IMR-90 (cell line): ENCODE results near the gene ANXA4. TPM values are rescaled to one million over a fixed set of nuclear protein-coding genes. Genes with fewer than 3 reads are reported as not detected.
A peak's percentile ranks its signal among the peaks of the same experiment; 100 is the strongest.

Experiments
- ATAC-seq: fragments of 200-7000 bp; cut with Tn5 transposase; 2 replicates; pipeline ENCODE4 v1.9.1; 2020; ENCODE audit warnings: low read depth, mild to moderate bottlenecking, moderate library complexity
- BruUV-seq: library from RNA; stranded (reverse); fragments of 400-500 nt; replicated peaks from 2 replicates; lab custom pipeline; 2021; lab: Mats Ljungman, UMichigan
- CTCF ChIA-PET: fragments of 300-600 bp; formaldehyde crosslinking; extraction: SDS; loops from one replicate; lab custom pipeline; 2021; ENCODE audit warnings: antibody characterized with exemption; lab: Yijun Ruan, JAX
- POLR2A ChIA-PET: fragments of 300-600 bp; sonication (Branson Sonifier 250); formaldehyde crosslinking; loops from one replicate; lab custom pipeline; 2022; ENCODE audit warnings: antibody characterized with exemption; ENCODE audit not compliant: unreplicated experiment; lab: Charles Lee
- DNase-seq: peaks from one replicate; pipeline ENCODE4 v3.0.0; 2013
- H2AFZ ChIP-seq: replicated peaks from 2 replicates; pipeline ENCODE3; 2013; ENCODE audit warnings: low read length, mild to moderate bottlenecking; ENCODE audit not compliant: poor library complexity
- H2AK5ac ChIP-seq: 2 replicates; pipeline ENCODE4 v1.6.1; 2013; ENCODE audit warnings: low read depth, low read length, inconsistent platforms
- H2AK9ac ChIP-seq: replicated peaks from 2 replicates; pipeline ENCODE3; 2013; ENCODE audit warnings: mild to moderate bottlenecking, low read depth, low read length, moderate library complexity; ENCODE audit not compliant: poor library complexity
- H2BK120ac ChIP-seq: 2 replicates; pipeline ENCODE4 v1.6.1; 2013; ENCODE audit warnings: low read depth, low read length, inconsistent platforms
- H2BK15ac ChIP-seq: 3 replicates; pipeline ENCODE4 v1.6.1; 2013; ENCODE audit warnings: low read depth, low read length, inconsistent platforms
- H2BK20ac ChIP-seq: 2 replicates; pipeline ENCODE4 v1.6.1; 2013; ENCODE audit warnings: low read depth, mild to moderate bottlenecking, inconsistent platforms, low read length, moderate library complexity
- H2BK5ac ChIP-seq: 2 replicates; pipeline ENCODE4 v1.6.1; 2013; ENCODE audit warnings: mild to moderate bottlenecking, low read depth, low read length, inconsistent platforms; ENCODE audit not compliant: poor library complexity, severe bottlenecking
- H3K14ac ChIP-seq: replicated peaks from 2 replicates; pipeline ENCODE4 v1.6.1; 2013; ENCODE audit warnings: low read depth, low read length, inconsistent platforms
- H3K18ac ChIP-seq: 2 replicates; pipeline ENCODE4 v1.6.1; 2013; ENCODE audit warnings: low read depth, low read length, control low read depth
- H3K23ac ChIP-seq: 2 replicates; pipeline ENCODE4 v1.6.1; 2013; ENCODE audit warnings: low read depth, low read length, inconsistent platforms
- H3K27ac ChIP-seq: 2 replicates; pipeline ENCODE4 v1.5.1; 2013; ENCODE audit warnings: mild to moderate bottlenecking, control low read depth, low read length; ENCODE audit not compliant: insufficient read depth
- H3K27me3 ChIP-seq: 2 replicates; pipeline ENCODE4 v1.6.1; 2013; ENCODE audit warnings: low read length; ENCODE audit not compliant: control insufficient read depth, insufficient read depth
- H3K36me3 ChIP-seq: 2 replicates; pipeline ENCODE4 v1.6.1; 2013; ENCODE audit warnings: low read length, mixed read lengths; ENCODE audit not compliant: control insufficient read depth, insufficient read depth
- H3K4ac ChIP-seq: 2 replicates; pipeline ENCODE4 v1.6.1; 2013; ENCODE audit warnings: low read depth, low read length, inconsistent platforms
- H3K4me1 ChIP-seq: 2 replicates; pipeline ENCODE4 v1.6.1; 2013; ENCODE audit warnings: low read length, mixed read lengths; ENCODE audit not compliant: control insufficient read depth, insufficient read depth
- H3K4me2 ChIP-seq: 2 replicates; pipeline ENCODE4 v1.6.1; 2013; ENCODE audit warnings: low read depth, mild to moderate bottlenecking, control low read depth, low read length, moderate library complexity
- H3K4me3 ChIP-seq: 2 replicates; pipeline ENCODE4 v1.5.1; 2013; ENCODE audit warnings: low read depth, mild to moderate bottlenecking, control low read depth, low read length, moderate library complexity; ENCODE audit not compliant: insufficient read depth
- H3K56ac ChIP-seq: 2 replicates; pipeline ENCODE4 v1.6.1; 2013; ENCODE audit warnings: low read length, inconsistent platforms; ENCODE audit not compliant: insufficient read depth; ENCODE audit errors: extremely low read depth
- H3K79me1 ChIP-seq, 2 experiments: 2 replicates each; pipeline ENCODE4 v1.6.1; 2013; ENCODE audit warnings: low read length in 2 of 2, inconsistent platforms in 1 of 2, low read depth in 1 of 2
- H3K9ac ChIP-seq: 2 replicates; pipeline ENCODE4 v1.6.1; 2013; ENCODE audit warnings: low read depth, low read length, control low read depth
- H3K9me1 ChIP-seq: 2 replicates; pipeline ENCODE4 v1.6.1; 2013; ENCODE audit warnings: low read length, inconsistent platforms; ENCODE audit not compliant: insufficient read depth
- H3K9me3 ChIP-seq: 2 replicates; pipeline ENCODE4 v1.6.1; 2013; ENCODE audit warnings: low read length; ENCODE audit not compliant: control insufficient read depth, insufficient read depth
- H4K20me1 ChIP-seq: 2 replicates; pipeline ENCODE4 v1.6.1; 2013; ENCODE audit warnings: low read length, inconsistent platforms; ENCODE audit not compliant: insufficient read depth
- H4K5ac ChIP-seq: 2 replicates; pipeline ENCODE4 v1.6.1; 2013; ENCODE audit warnings: mild to moderate bottlenecking, low read depth, low read length, control low read depth
- H4K8ac ChIP-seq, 2 experiments: 2 replicates each; pipeline ENCODE4 v1.6.1; 2013; ENCODE audit warnings: low read depth in 2 of 2, low read length in 2 of 2, control low read depth in 1 of 2, inconsistent platforms in 1 of 2
- H4K91ac ChIP-seq: 2 replicates; pipeline ENCODE4 v1.6.1; 2013; ENCODE audit warnings: low read depth, low read length, inconsistent platforms; ENCODE audit not compliant: insufficient read depth
- BHLHE40 ChIP-seq: fragments of 150-350 bp; IDR thresholded peaks from 2 replicates; pipeline ENCODE4 v1.6.1; 2016; ENCODE audit warnings: mild to moderate bottlenecking, low read depth, low read length
- CHD1 ChIP-seq: IDR thresholded peaks from 2 replicates; pipeline ENCODE4 v1.6.1; 2012; ENCODE audit warnings: low read depth, low read length, improper control_type of control experiment
- FOS ChIP-seq: fragments of 150-350 bp; IDR thresholded peaks from 2 replicates; pipeline ENCODE4 v1.6.1; 2016; ENCODE audit warnings: low read depth, low read length
- MAFK ChIP-seq: IDR thresholded peaks from 2 replicates; pipeline ENCODE4 v1.6.1; 2012; ENCODE audit warnings: low read depth, low read length, improper control_type of control experiment
- MXI1 ChIP-seq: IDR thresholded peaks from 2 replicates; pipeline ENCODE4 v1.6.1; 2012; ENCODE audit warnings: low read depth, mild to moderate bottlenecking, low read length, moderate library complexity, borderline replicate concordance
- NFE2L2 ChIP-seq: fragments of 150-350 bp; IDR thresholded peaks from 2 replicates; pipeline ENCODE4 v1.6.1; 2016; ENCODE audit warnings: low read depth, mild to moderate bottlenecking, low read length
- POLR2A ChIP-seq: IDR thresholded peaks from 2 replicates; pipeline ENCODE4 v1.6.1; 2012; ENCODE audit warnings: mild to moderate bottlenecking, low read depth, low read length
- RAD21 ChIP-seq: IDR thresholded peaks from 2 replicates; pipeline ENCODE4 v1.6.1; 2012; ENCODE audit warnings: low read length, improper control_type of control experiment
- RFX5 ChIP-seq: IDR thresholded peaks from 2 replicates; pipeline ENCODE4 v1.8.0; 2012; ENCODE audit warnings: low read depth, mild to moderate bottlenecking, low read length, moderate library complexity
- WGBS, 2 experiments: methylation state at CpG; one replicate each; pipeline versions ENCODE4 v1.1.5 to v1.1.7; 2013; ENCODE audit warnings: missing lambda C conversion rate in 2 of 2; ENCODE audit not compliant: insufficient read length in 1 of 2; ENCODE audit errors: extremely low coverage in 2 of 2; 5-methylcytosine and 5-hydroxymethylcytosine counted together
- dilution Hi-C: fragments of 300-500 bp; cut with HindIII; formaldehyde crosslinking; loops from one replicate; pipeline ENCODE4 v1.14.3; 2018; ENCODE audit warnings: low sequenced_read_pairs; ENCODE audit not compliant: unreplicated experiment
- in situ Hi-C: fragments of 300-500 bp; cut with MboI; formaldehyde crosslinking; loops from 3 replicates; pipeline ENCODE4 v1.14.3; 2019; ENCODE audit warnings: low sequenced_read_pairs, inconsistent platforms, mixed read lengths
- intact Hi-C: fragments of 100-400 bp; cut with micrococcal nuclease; formaldehyde crosslinking; loops from 2 replicates; pipeline ENCODE4 v1.10.0; 2022
- polyA plus RNA-seq, 3 experiments: library from polyadenylated mRNA; depleted of rRNA; stranded (reverse); fragments of >200 nt; gene quantifications; 2 replicates each; pipeline ENCODE4 v1.2.3, GENCODE V29; 2012; ENCODE audit warnings: low replicate concordance in 1 of 3
- total RNA-seq: library from RNA; depleted of rRNA; stranded (reverse); fragments of >200 nt; gene quantifications from 2 replicates; pipeline ENCODE4 v1.2.3, GENCODE V29; 2012
- TF ChIP-seq, protein P1 (sequence below): conservative IDR thresholded peaks from 2 replicates; pipeline ENCODE4 v1.5.1; 2012; ENCODE audit warnings: mild to moderate bottlenecking, low read depth, low read length, improper control_type of control experiment

ANXA4 gene
- total and polyA plus RNA-seq, 2 of the 4 experiments (the other 2 are of a cell fraction): 22.2 to 72.0 TPM

DNA sequence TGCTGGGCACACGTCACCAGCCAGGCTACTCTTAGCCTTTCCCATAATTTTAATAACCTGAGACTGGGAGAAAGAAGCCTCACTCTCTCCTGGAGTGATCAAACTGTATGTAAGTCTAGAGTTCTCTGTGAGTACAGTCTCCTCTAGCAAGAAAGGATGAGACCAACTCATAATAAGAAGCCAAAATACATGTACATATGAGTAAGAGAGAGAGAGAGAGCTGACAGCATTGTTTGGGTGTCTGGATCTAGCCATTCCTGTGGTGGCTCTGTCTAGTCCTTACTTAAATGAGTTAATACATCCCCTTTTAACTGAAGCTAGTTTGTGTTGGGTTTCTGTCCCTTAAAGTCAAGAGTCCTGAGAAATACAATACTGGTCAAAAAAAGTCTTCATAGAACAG, 26.0 kb upstream of the ANXA4 start:
- Histone ChIP-seq H3K9ac (no peak overlapping the region), H4K20me1 (no peaks in the 10 kb centered on the region), H3K79me1 (0 out of 4 replicates have a peak, but pooled peaks cover 0 to 5% of the 10 kb centered on the region in 2 experiments), H3K36me3 (no peaks in the 10 kb centered on the region), H2BK15ac (0 out of 3 replicates have a peak overlapping the region, but pooled peaks have one; percentile 32), H3K4me3 (no peak overlapping the region), H2AK9ac (no peak overlapping the region), H4K91ac (no peak overlapping the region), H3K4me2 (no peak overlapping the region), H3K4ac (no peak overlapping the region), H2BK5ac (no peak overlapping the region), H3K27ac (no peak overlapping the region), H4K8ac (no peak overlapping the region), H3K9me1 (peaks cover 12% of the 10 kb centered on the region), H3K14ac (no peak overlapping the region; the same call in 1 of the 2 replicates), H3K4me1 (0 out of 2 replicates have a peak, but pooled peaks cover 3% of the 10 kb centered on the region), H2BK120ac (no peak overlapping the region), H3K27me3 (no peaks in the 10 kb centered on the region), H3K9me3 (no peaks in the 10 kb centered on the region), H2AFZ (no peak overlapping the region), H4K5ac (no peak overlapping the region), H3K18ac (no peak overlapping the region), H3K23ac (peak overlapping the region; percentile 39; the same call in 1 of the 2 replicates), H2BK20ac (no peak overlapping the region; the same call in 1 of the 2 replicates), H3K56ac (no peak overlapping the region), H2AK5ac (peak overlapping the region; percentile 40; the same call in 1 of the 2 replicates)
- CTCF ChIA-PET: interaction anchor here (1.0 kb wide), 1 partner anchor 9 kb away, joined by 3 read pairs; no protein-coding TSS in a partner anchor
- WGBS, 2 experiments: no CpG with 5 or more reads among the region's 1 CpG
- in situ Hi-C loops (no loop called here), intact Hi-C loops (loop anchor here (1.0 to 2.0 kb wide), 2 partner anchors 73 to 152 kb away; partner anchors contain the start of gene AAK1), dilution Hi-C loops (no loop called here)
- POLR2A ChIA-PET: no interaction called here
- TF ChIP-seq MAFK (no peak), RAD21 (no peak), BHLHE40 (no peak), NFE2L2 (no peak), CHD1 (no peak), RFX5 (no peak), FOS (no peak), MXI1 (no peak), POLR2A (no peak)
- TF ChIP-seq, protein P1, sequence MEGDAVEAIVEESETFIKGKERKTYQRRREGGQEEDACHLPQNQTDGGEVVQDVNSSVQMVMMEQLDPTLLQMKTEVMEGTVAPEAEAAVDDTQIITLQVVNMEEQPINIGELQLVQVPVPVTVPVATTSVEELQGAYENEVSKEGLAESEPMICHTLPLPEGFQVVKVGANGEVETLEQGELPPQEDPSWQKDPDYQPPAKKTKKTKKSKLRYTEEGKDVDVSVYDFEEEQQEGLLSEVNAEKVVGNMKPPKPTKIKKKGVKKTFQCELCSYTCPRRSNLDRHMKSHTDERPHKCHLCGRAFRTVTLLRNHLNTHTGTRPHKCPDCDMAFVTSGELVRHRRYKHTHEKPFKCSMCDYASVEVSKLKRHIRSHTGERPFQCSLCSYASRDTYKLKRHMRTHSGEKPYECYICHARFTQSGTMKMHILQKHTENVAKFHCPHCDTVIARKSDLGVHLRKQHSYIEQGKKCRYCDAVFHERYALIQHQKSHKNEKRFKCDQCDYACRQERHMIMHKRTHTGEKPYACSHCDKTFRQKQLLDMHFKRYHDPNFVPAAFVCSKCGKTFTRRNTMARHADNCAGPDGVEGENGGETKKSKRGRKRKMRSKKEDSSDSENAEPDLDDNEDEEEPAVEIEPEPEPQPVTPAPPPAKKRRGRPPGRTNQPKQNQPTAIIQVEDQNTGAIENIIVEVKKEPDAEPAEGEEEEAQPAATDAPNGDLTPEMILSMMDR: no peak
- DNase-seq (peak; percentile 61), ATAC-seq (no peak)
- no TSS peak for BruUV-seq
